GM21619 (cell line): Measurements from ENCODE around the gene NR1H3.
A peak's percentile ranks its signal among the peaks of the same experiment; 100 is the strongest.

Source experiments
- ATAC-seq: cut with Tn5 transposase; IDR thresholded peaks from one replicate; pipeline ENCODE4 v1.9.1; 2021; ENCODE audit not compliant: unreplicated experiment

NR1H3 gene

GRCh38 chr11:47243454-47243853 lies 14.3 kb upstream of the NR1H3 start:
- no peak for ATAC-seq

DNA sequence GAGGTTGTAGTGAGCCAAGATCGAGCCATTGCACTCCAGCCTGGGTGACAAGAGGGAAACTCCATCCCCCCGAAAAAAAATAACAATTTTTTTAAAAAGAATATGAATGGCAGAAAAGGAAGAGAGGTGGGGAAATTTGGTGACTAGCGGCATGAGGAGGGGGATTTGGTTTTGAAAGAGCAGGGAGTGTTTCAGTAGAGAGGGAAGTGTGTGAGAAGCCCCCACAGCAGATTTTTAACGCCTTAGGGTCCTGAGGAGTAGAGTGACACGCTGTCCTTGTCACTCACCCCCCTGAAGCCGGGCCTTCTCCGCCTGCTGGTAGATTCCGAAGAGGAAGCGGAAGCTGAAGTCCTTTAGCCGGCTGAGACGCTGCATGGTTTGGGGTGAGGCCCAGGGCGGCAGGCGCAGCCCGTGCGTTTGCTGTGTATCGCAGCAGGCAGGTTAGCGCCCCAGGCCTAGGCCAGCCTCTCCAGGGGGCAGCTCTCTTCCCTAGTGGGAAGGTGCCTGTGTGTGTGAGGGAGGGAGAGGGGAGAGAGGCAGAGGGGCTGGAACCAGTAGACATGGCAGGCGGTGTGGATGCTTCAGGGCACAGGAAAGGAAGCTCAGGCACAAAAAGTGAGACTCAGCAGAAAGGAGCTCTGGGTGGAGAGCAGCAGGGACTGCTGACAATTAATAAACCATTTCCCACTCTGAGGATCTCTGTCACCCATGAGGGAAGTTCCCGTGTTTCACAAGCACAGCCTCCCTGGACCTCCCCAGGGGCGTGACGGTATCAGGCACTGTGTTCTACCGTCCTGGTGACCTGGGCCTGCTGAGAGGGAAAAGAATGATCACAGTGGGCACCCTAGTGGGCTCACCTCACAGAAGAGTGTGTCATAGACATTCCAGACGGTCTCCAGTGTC lies 13.1 kb upstream of the NR1H3 start:
- no peak for ATAC-seq

GRCh38 chr11:47245611-47246357 lies 12.0 kb upstream of the NR1H3 start:
- no peak for ATAC-seq

DNA sequence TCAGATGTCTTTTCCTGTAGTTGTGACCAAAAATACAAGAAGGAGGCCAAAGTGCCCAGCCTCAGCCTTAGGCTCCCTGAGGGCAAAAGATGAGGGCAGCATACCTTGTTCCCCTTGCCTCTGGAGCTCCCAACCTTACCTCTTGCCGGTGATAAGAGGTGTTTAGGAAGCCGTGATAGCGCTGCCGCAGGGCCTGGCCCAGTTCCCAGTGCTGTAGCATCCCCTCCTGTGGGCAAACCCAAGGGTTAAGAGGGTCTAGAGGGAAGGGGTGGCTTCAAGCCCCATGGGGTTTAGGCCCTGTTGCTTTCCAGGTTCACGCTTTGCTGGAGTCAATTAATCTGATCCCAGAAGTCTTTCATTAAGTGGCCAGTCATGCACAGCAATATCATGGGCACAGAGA lies 10.3 kb upstream of the NR1H3 start:
- no peak for ATAC-seq

DNA sequence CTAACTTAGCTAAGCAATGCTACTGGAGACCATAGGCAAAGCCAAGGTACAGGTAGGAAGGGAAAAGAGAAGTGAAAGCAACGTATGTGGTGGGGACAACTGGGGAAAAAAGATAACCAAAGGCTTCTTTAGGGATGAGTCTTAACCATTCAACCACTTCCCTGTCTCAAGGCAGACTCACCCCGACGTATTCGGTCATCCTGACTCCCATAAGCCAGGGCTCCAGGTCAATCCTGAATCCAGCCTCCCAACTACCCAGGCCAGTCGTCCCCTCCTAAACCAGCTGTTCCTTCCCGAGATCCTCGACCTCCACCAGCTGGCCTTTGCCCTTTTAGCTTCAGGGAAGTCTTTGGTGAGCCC lies 9.5 kb upstream of the NR1H3 start:
- ATAC-seq: peak; percentile 21

DNA sequence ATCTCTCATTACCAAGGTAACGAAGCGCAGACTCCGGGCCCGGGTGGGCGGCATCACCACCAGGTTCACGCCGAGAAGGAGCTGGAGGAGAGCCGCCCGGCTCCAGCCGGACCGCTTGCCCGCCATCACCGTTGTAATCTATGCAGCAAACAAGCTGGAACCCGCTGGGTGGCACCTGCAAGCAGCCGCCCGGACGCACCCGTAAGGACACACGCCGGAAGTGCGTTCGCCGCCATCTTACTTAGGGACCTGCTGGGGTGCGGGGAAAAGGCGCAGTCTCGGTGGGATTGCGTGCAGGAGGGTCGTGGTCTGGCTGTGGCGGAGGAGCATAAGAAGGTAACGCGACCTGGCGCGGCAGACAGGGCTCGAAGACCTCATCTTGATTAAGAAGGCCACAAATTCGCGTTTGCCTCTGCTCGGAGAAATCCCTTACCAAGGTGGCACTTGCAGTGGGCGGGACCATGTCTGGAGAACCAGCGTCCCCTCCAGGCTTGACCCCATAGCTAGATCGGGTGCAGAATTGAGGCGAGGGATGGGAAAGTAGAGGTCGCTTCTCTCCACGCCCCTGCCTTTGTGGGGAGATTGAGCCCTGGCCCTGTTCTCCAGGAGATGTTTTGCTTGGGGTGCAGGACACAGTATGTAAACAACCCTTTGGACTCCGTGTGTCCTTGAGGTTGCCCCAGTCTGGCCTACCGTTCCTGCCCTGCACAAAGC lies 9.0 kb upstream of the NR1H3 start, which contains the start of gene ACP2:
TSS of gene ACP2 (minus strand) at position 151 of the 714 bp plus-strand sequence. CDS start at position 126, 25 bp downstream.
- peak; percentile 93 for ATAC-seq

- ATAC-seq: no peak
Observed at GRCh38 chr11:47249378-47249715, 8.4 kb upstream of the NR1H3 start.

DNA sequence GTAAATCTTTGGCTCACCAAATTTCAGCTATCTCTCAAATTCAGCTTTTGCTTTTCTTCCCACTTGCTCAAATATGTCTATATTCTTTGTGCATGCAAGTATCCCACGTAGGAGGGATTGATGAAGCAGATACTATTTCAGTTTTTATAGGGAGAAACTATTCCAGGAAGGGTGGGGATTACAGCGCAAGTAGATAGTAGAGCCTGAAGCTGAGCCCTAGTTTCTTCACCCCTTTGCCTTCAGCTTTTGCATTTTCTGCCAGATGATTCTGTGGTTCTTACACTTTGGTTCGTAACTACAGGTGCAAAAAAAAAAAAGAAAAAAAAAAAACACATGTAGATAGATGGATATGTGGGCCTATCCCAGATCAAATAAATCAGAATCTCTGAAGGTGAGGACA lies 6.0 kb upstream of the NR1H3 start:
- ATAC-seq: no peak

- no peak for ATAC-seq
Observed at GRCh38 chr11:47253660-47254059, 4.1 kb upstream of the NR1H3 start.

DNA sequence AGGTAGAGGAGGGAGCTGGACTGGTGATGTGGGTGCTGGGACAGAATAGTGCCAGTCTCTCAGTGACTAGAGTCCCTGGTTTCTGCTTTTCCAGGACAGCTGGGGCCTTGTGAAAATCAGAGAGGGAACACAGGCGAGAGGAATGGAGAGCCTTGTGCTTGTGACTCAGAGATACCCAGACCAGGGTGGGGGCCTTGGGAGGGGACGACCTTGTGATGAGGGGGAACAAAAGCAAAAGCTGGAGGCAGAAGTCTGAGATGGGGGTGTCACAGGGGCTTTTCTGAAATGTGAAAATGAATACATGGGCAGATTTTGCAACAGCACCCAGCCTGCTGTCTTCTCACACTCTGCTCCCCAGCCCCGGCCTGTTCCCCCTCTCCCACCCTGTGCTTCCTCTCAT lies 3.4 kb upstream of the NR1H3 start:
- ATAC-seq: no peak

DNA sequence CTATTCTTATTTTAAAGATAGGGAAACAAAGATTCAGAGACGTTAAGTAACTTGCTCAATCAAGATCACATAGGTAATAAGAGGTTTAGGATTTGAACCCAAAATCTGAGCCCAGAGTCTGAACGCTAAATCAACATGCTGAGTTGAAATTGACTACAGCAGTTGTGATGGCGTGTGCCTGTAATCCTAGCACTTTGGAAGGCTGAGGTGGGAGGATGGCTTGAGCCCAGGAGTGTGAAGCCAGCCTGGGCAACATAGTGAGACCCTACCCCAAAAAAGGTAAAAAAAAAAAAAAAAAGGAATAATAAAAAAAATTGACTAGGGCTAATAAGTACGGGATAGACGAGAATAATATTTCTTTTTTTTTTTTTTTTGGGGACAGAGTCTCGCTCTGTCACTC lies 1.4 kb upstream of the NR1H3 start:
- no peak for ATAC-seq

DNA sequence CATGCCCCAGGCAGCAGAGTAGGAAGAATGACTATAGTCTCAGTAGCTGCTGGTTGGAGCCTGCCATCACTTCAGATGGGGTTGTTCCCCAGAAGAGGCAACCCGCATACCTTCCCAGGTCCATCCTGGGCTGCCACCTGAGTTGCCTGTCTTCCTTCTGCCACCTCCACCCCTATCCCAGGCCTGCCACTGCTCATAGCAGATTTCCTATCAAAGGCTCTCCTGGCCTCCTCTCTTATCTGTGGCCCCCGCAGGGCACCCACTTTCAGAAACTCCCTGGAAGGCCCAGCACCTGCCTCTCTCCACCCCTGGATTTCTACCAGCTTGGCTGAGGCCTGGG lies 649 bp upstream of the NR1H3 start:
- ATAC-seq: no peak

DNA sequence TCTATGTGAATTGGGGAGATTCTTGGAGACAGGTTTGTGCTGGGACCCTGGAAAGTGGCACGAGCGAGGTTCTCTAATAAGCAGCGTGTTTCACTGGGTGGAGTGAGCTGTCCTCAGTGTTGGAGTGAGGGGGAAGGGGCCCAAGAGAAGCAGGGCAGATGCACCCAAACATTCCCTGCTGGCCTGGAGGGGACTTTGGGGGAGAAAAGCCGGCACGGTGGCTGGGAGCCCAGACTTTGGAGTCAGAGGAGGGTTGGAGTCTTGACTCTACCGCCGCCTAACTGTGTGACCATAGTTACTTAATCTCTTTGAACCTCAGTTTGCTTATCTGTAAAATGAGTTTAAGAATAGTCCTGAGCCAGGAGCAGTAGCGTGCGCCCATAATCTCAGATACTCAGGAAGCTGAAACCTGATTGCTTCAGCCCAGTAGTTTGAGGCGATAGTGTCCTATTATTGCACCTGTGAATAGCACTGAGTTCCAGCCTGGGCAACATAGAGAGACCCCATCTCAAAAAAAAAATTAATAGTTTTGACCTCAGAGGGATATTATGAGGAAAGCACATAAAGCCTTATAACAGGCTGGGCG lies 614 bp downstream of the NR1H3 start:
- no peak for ATAC-seq

- no peak for ATAC-seq
Observed at GRCh38 chr11:47259232-47259977, 1.6 kb downstream of the NR1H3 start.

DNA sequence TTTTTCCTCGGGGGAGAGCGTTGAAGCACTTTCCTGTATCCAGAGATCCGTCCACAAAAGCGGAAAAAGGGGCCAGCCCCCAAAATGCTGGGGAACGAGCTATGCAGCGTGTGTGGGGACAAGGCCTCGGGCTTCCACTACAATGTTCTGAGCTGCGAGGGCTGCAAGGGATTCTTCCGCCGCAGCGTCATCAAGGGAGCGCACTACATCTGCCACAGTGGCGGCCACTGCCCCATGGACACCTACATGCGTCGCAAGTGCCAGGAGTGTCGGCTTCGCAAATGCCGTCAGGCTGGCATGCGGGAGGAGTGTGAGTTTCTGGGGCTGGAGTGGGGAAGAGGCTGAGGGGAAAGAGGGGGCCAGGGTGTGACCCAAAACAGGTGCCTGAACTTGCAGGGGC lies 2.6 kb downstream of the NR1H3 start:
- ATAC-seq: no peak

DNA sequence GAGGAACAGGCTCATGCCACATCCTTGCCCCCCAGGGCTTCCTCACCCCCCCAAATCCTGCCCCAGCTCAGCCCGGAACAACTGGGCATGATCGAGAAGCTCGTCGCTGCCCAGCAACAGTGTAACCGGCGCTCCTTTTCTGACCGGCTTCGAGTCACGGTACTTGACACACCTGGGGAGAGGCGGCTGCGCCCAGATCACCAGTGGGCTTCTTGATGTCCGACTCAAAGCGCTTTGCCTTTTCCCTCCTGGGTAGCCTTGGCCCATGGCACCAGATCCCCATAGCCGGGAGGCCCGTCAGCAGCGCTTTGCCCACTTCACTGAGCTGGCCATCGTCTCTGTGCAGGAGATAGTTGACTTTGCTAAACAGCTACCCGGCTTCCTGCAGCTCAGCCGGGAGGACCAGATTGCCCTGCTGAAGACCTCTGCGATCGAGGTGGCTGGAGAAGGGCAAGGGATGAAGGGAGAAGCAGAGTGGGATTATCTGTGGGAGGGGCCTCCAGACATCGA lies 3.5 kb downstream of the NR1H3 start:
- ATAC-seq: no peak

GRCh38 chr11:47264119-47264518 lies 6.3 kb downstream of the NR1H3 start:
- ATAC-seq: no peak

DNA sequence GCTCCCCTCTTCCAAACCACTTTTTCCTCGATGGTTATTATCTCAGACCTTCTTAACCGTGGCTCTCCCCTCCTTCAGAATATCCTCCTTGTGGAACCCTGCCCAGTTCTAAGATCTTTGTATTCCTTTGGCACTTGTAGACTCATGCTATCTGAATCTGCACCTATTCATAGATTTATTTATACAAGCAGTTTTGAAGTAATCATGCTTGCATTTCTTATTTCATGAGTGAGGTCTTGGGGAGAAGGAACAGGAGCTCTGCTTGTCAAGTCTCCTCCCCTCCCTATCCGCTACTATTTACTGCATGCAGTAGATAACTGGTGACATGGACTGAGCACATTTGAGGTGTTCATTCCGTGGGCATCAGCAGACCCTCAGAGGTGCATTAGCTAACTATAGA lies 6.7 kb downstream of the NR1H3 start:
- no peak for ATAC-seq

GRCh38 chr11:47267876-47268275 lies 10.1 kb downstream of the NR1H3 start:
- no peak for ATAC-seq

GRCh38 chr11:47268448-47269001 lies 10.7 kb downstream of the NR1H3 start:
- no peak for ATAC-seq
